GM12801 (cell line): ENCODE measurements around the gene FRMD4B.

Experiments used
- CTCF ChIP-seq: IDR thresholded peaks from one replicate; pipeline ENCODE4 v1.5.1; 2011; ENCODE audit warnings: control low read depth; ENCODE audit not compliant: insufficient read length; ENCODE audit errors: extremely low read depth

Gene FRMD4B

GRCh38 chr3:69201658-69202057, 184.2 kb downstream of the FRMD4B start:
- no peak for TF ChIP-seq CTCF

GRCh38 chr3:69200384-69201068, 185.4 kb downstream of the FRMD4B start:
- TF ChIP-seq CTCF, result no peak

- no peak for TF ChIP-seq CTCF
These were observed 185.9 kb downstream of the FRMD4B start for GRCh38 chr3:69199942-69200341.

- no peak for TF ChIP-seq CTCF
These were observed 187.9 kb downstream of the FRMD4B start for GRCh38 chr3:69197922-69198530.

- no peak for TF ChIP-seq CTCF
These were observed 188.4 kb downstream of the FRMD4B start for GRCh38 chr3:69197455-69197854.

- no peak for TF ChIP-seq CTCF
These were observed 189.0 kb downstream of the FRMD4B start for GRCh38 chr3:69196876-69197275.

- no peak for TF ChIP-seq CTCF
These were observed 191.3 kb downstream of the FRMD4B start for GRCh38 chr3:69194431-69195165.
